Fibroblast of skin of back (primary cell): Measurements from ENCODE around the gene RUNX2.
A peak's percentile ranks its signal among the peaks of the same experiment; 100 is the strongest.

Experiments used
- DNase-seq: peaks from one replicate; pipeline ENCODE4 v3.0.0-alpha.2; 2013

RUNX2 gene

DNA sequence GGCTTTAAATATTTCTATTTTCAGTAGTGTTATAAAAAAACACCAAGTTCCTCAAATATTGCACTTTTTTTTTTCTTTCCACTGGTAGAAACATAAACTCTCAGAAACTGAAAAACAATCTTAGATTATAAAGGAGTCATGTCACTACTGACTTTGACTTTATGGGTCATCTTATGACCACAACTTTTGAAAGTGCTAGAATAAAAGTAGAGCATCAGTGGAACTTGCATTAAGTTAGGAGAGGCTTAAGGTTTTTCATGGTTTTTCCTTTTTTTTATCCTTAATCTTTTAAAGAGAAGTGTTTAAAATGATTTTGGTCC, 106.2 kb downstream of the RUNX2 start:
- no peak for DNase-seq

DNA sequence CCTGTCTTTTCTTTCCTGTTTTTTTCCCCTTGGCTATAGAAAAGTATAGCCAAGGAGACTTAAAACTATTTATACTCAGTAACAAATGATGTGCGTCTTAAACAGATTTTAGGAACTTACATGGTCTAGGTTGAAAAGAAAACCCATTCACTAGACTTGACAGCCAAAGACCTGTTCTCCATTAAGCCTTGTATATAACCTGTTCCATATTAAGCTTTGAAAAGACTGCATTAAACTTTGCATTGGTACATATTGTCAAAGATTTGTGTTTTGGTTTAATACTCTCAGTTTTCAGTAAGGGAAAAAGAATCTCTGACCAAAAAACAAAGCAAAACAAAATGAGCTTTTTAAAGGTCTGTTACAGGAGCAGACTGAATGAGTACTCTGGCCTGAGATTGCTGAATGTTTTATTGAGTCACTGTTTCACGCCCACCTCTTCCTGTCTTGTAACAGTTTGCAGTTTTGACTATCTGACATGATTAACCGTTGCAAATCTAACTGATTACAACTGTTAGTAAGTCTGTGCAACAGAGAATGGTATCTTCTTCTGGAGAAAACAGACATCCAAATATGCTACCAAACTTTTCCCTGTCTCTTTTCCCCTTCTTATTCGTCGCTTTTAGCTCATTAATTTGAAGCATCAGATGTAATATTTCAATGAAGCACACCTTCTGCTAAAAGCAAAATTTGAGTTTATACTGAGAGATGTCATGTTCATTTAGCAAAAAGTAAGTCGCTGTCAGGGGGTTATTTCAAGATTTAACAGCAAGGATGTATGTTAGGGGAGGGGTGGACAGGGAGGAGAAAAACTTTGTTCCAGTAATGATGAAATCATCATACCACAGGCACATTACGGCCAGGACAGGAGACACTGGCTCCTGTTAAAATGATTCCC, 108.7 kb downstream of the RUNX2 start:
- peak; percentile 77 for DNase-seq

DNA sequence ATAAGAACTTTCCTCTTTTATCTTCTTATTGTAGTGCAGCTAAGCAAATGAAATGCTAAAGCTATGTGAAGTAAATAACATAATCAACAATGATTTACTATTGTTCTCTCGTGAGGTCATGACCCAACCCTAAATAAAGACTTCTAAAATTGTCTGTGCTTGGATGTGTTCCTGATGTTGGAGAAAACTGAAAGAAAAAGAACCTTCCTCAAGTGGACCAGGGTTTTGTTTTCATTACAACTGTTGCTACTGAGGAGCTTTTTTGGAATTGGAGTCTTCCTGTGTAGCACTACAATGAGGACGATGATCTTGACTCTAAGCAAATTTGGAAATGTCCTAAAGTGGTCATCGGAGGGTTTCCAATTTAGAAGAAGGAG, 109.3 kb downstream of the RUNX2 start:
- DNase-seq = no peak

DNA sequence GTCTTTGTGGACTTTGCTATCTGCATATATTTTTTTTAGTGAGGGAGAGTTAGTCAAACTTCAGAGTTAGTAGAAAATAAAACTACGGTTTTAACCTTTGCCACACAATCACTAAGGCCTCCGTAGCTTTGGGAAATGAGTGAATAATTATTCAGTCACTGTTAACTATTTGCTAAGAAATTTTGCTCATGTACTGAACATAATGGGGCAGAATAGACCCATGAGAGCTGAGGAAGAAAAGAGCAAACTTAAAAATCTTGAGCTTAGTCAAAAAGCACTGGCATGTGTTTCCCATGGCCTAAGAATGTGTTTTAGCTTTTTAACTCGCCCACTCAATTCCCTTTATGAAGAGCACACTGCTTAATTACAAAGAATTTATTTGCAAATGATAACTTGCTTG, 110.0 kb downstream of the RUNX2 start:
- DNase-seq = no peak

DNA sequence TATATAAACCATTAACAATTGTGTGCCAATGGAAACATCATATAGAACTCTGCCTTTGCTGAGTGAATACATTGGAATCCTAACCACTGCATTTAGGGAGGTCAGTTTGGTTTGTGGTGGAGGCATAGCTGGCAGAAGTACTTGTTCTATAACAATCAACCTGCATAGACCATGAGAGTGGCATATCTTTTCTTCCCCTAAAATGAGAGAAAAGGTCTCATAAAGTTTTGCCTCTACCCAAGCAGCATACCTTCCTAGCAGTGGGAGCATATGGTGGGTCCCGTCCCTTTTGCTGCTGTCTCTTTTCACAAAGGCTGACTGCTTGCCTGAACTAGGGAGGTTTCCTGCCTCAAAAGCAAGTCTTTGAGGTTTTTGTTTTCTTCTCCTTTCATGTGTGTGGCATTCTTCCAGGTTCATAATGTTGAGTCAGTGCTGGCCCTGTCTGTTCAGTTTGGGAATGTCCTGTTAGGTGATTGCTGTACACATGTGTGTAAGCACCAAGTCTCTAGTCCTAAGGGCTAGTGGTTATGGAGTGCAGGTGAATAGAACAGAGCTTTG, 110.8 kb downstream of the RUNX2 start:
- DNase-seq = peak; percentile 81

DNA sequence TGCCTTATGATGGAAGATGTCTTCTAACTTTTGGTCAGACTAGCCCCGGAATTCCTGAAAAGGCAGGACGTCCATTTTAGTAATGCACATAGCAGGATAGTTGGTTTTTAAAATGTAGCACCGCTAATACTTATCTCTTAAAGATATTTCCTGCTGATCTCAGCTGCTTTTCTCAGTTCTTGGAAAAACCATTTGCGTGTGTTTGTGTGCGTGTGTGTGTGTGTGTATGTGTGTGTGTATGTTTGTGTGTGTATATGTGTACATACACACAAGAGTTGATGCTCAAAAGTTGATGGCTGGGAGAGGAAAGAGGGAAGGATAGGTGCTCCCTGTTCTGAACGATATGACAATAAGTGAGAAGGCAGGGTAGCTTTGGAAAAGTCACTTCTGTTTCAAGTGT, 111.3 kb downstream of the RUNX2 start:
- DNase-seq = no peak

DNA sequence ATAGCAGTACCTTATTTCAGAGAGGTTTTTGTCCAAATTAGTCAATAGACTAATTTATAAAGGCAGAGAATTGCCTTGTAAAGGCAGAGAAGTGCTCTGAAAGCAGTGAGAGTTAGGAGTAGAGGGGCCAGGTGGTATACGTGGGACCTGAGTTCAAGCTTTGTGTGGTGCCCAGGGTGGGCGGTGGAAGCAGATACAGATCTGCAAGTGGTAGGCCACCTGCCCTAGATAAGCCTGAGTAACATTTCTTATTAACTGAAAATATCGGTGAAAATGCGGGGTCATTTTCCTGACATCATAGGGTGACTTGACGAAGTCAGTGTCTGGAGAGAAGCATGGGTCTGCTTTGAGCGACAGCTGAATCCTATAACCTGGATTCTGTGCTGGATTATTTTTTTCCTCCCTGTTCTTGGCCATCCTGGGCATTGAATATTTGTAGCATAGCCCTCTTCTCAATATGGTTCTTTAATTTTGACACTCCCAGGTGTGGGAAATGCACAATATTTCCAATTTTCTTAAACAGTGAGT, 111.8 kb downstream of the RUNX2 start:
- DNase-seq = no peak

DNA sequence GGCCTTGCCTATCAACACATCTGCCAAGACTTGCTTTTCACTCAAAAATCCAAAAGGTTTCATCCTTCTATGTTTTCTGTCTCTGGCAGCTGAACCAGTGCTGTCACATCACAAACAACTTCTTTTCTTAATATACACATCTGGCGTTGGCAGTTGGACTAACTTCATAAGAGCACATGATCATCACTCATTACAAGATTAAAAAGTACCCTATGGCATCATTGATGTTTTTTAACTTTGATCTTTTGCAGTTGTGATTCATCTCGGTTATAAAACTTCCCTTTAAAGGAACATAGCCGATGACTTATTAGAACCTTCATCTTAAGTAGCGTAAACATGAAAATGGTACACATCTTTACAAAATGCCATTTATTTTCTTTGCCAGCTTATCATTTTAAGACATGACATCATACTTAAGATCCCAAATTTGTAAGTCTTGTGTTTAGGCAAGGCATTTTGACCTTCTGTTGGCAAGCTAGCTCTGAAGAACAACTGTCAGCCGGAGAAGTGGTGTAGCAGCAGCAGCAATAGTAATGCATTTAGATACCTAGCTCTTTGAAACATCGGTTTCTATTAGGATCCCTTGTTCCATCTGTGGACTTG, 113.8 kb downstream of the RUNX2 start:
- no peak for DNase-seq

DNA sequence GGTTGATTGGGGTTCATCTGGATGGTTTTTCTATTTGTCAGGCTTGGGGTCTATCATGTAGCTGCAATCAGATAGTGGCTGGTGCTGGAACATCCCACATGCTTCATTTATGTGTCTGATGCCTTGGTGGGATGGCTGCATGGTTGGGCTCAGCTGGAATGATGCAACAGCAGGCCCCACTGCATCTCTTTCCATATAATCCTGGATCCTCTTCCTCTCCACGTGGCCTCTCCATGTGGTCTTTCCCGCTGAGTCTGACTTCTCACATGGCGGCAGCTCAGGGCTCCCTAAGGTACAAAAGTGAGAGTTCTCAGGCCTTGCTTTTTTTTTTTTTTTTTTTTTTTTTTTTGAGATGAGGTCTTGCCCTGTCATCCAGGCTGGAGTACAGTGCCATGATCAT, 114.6 kb downstream of the RUNX2 start:
- peak; percentile 35 for DNase-seq

DNA sequence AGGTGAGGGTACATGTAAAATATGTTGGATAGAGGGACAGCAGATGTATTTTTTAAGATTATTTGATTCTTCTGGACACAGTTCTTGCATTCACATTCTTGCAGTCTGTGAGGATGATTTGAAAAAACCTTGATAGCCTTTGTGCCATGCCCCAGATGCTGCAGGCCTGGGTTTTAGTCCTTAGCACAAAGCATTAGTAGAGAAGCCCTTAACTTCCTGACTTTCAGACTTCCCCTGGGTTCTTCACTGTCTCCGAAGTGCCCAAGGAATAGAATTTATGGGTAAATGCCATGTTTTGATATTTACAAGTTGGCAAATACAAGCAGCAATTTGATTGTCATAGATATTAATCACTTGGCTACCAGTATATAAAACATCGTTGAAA, 117.2 kb downstream of the RUNX2 start:
- peak; percentile 21 for DNase-seq

DNA sequence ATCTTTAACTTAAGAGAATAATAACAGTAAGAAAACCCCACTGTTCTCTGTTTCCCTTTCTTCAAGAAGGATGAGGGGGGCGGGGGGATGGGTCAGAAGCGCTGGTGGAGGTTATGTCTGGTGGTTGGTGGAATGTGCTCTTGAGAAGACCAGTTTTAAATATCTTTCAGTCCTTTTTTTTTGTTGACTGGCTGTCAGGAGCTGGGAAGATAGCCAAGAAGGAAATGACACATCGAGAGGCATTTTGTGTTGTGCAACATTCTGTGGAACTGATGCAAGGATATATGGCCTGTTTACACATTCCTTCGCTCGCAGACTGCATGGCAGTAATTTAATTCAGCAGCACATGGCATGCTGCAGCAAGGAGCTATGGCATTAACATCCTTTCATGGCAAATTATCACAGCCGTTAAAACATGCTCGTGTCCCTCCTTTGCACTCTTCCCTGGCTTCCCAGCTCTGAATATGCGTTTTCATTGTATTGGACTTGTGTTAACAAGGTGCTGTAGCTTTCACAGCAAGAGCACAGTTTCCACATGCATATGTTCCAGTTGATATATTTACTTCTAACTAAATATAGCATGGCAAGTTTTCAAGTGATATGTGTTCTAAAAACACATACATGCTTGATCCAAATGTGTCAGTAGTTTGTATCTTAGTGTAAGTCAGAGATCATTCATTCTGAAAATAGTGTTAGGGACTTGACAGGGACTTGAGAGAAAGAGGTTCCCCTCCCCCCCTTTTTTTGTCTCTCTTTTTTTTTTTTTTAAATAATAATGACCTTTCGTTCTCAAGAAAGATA, 117.8 kb downstream of the RUNX2 start:
- peak; percentile 99 for DNase-seq

DNA sequence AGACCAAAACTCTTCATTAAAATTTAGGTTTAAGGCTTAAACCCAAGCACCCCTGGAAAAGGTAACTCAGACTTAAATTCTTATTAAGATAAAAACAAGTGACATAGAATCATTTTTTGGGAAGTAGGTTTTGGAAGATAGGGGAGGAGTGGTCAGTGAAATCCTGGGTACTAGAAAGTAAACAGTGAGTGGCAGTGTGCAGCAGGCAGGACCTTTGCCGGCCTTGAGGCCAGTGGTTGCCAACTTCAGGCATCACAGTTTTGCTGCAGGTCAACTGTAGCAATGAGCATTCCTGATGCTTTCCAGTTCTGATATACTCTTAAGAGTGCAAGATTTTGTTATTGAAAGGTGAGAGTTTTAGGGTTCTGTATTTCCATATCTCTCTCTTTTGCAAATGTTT, 118.9 kb downstream of the RUNX2 start:
- no peak for DNase-seq

DNA sequence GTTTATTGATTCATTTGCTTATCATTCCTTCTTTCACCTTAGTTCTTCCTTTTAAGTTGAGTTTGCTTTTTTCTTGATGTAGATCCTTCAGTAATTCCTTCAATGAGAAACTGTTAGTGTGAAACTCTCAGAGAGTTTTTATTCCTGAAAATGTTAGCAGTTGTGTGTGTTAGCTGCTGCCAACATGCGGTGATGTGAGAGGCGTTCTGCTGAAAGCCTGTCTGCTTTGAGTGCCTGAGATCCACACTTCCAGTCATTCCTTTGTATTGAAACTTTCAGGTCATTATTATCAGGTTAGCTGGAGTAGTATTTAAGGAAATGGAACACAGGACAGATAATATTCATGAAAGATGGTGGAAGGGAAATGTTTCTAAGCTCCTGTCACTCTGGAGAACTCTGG, 119.6 kb downstream of the RUNX2 start:
- DNase-seq = no peak

DNA sequence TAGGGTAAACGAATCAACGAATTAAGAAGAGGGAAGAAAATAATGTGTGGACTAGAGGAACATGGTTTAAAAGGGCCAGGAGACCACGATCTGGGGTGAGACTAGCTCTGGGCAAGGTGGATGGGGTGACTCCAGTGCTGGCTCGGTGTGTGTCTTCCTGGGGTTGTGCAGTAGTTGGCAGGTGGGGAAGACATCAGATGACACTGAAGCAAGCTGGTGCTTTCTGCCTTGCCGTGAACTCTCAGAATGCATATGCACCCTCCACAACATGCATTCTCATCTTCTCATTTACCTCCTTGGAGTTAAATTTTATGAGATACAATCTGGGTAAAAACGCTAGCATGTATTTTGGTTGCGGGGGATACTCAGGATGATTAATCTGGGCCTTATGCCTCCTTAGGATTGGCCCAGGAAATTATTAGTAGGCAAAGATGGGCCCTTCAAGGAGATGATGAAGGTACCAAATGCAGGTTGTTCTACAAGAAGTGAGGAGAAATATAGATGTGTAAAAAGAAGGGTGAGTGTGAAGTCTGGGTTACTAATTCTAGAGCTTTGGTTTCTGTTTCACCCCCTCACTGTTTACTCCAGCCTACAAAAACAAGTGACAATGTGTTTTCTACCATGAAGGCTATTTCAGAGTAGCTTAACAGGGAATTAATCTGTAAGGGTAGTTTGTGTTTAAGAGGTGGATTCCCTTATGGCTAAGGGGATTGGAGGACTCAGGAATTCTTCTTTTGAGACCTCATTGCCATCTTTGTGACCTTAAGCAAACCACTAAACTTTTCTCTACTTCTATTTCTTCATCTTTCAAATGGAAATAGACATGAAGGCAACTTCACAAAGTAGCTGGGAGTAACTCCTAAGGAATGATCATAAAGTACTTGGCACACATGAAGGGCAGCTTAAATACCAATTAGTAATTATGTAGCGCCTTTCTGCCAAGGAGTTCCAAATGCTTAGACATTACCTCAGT, 120.6 kb downstream of the RUNX2 start:
- DNase-seq = no peak

DNA sequence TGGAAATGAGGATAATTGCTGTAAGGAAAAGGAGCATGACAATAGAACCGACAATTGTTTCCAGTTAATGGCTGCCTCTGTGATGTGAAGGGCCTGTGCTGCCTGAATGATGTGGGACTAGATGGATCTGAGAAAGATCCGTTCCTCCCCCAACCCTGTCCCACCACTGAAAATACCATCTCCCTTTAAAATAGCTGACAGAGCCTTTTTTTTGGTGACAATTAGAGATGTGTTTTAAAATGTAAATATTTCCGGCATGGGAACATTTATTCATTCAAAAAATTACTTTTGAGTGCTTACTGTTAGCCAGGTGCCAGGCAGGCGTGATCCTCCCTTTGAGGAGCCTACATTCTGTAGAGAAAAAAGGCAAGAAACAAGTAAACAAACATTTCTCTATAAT, 122.0 kb downstream of the RUNX2 start:
- no peak for DNase-seq

DNA sequence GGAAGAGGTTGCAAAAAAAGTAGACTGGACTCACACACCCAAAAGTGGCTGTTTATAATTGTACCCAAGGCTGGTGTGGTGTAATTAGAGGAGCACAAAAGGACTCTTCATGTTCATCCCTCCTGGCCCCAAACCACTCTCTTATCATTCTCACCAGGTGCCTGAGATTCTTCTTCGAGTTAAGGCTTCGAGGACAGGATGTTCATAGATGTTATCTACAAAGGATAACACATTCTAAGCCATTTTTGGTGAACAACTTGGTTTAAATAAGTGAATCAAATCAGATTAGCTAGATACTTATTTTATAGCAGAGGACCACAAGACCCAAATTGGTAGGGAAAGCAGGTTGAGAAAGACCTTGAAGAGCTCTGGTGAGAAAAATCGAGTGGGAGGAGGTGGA, 122.7 kb downstream of the RUNX2 start:
- DNase-seq = no peak

DNA sequence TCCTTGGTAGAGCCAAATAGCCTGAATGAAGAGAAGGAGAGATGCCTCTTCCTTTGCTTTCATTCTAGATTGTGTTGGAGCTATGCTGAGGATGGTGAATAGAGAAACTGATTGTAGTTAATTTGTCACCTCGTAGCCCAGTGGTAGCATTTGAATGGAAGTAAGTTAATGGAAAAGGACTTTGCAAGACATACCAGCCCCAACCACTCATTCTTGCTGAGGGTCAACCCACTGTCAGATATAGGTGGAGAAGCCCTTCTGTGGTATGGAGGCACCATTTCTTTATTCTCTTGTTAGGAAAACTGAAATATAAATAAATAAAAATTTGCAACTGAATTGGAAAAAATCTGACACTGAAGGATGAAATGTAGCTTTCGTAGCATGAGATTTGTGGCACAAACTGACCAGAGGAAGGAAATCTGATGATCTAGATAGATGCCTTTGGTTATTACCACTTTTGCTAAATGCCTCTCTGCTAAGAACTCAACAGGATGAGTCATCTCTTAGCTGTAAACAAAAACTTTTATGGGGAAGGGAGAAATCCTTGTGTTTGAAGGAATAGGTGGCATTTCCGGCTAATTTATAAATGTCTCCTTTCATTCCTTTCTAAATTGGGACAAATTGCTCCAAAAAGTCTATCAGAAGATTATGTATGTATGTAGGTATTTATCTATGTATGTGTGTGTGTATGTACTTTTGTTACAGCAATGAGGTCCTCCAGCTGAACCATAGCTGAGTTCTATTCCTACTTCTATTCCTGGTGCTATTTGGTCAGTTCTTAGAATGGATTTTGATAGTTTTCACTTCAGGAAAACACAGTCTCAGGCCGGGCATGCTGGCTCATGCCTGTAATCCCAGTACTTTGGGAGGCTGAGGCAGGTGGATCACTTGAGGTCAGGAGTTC, 126.1 kb downstream of the RUNX2 start:
- DNase-seq = peak; percentile 32

DNA sequence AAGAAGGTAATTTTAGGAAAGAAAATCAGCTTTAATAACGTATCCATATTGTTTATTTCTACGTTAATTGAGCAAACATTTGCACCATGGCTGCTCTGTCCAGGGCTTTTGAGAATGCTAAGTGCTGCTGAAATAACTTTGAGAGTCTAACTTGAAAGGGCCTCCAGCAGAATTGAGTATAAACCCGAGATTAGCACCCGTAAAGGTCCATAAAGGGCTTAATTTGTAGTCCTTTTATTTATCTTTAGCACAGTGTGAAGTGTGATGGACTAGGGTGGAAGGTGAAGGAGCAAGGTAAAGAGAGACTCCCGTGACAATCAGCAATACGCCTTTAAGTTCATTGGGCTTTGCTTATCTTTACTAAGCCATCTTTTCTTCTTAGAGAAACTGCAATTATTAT, 127.3 kb downstream of the RUNX2 start:
- DNase-seq = no peak

DNA sequence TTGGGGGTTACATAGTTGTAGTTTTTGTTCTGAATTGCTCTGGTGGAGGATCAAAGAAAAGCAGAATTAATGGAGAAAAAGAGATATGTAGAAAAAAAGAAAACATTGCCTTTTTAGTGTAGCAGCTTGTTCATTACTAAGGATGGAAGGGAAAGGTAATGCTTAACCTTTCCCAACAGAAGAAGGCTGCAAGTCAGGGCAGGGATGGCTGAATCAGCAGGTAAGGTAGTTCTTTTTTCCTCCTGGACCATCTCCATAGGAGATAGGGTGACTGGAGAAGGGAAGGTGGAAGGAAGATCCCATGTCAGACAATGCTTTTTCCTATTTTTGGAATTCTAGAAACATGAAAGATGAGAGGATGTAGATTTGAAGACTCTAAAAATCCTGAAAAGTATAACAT, 129.0 kb downstream of the RUNX2 start:
- no peak for DNase-seq

DNA sequence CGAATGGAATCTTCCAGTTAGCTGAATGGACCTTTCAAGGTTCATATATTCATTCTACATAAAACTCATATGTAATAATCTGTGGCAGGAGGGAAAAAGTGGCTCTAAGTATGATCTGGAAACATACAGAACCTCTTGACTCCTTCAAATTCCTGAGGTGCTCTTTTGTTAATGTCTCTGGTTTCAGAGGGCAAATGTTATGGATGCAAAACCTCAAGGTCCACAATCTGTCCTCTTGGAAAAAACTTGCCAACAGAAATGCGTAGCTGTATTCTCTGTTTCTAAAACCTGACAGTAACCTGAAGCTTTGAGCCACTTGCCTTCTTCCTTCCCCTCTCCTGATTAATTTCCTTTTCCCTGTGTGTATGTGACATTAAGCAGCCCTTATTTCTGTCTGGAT, 130.5 kb downstream of the RUNX2 start:
- DNase-seq = no peak

DNA sequence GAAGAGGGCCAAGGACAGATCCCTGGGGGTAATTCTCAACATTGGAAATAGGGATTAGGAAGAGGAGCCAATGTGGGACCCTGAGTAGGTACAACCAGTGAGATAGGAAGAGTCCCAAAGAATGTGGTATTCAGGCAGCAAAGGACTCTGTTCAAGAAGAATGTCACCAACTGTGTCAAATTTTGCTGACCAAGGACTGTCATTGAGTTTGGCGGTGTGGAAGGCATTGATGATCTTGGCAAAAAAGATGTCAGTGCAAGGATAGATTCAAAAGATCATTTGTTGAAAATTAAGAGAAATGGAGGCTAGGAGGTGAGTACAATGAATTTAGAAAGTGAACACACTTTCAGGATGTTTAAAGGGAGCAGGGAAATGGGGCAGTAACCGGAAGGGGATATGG, 132.0 kb downstream of the RUNX2 start:
- no peak for DNase-seq
